GM18507 (cell line): Measurements from ENCODE around the gene CST2.
"Not testable (repeated sequence)": the region's sequence is repeated elsewhere in the genome, so short reads cannot be mapped to it uniquely, and the experiment has no call there.

Source experiments
- DNase-seq: peaks from one replicate; pipeline ENCODE4 v3.0.0; 2011; ENCODE audit warnings: low read depth; ENCODE audit not compliant: insufficient read length; ENCODE audit errors: extremely low spot score
- FAIRE-seq: peaks from 2 replicates; lab custom pipeline; 2011; peaks lifted over from hg19 to GRCh38; lab: Jason Lieb, UNC

CST2 gene

GRCh38 chr20:23820493-23820892 lies 6.0 kb downstream of the CST2 start:
- no peak for DNase-seq
- FAIRE-seq, result no peak

- not testable (repeated sequence) for DNase-seq, FAIRE-seq
These were observed 15.0 kb downstream of the CST2 start for GRCh38 chr20:23811559-23811958.

GRCh38 chr20:23810349-23810748 lies 16.2 kb downstream of the CST2 start:
- not testable (repeated sequence) for DNase-seq, FAIRE-seq

GRCh38 chr20:23800865-23801264 lies 25.7 kb downstream of the CST2 start:
- DNase-seq (no peak), FAIRE-seq (no peak)

GRCh38 chr20:23799216-23799847 lies 27.2 kb downstream of the CST2 start:
- peak; percentile 49 for FAIRE-seq
- not testable (repeated sequence) for DNase-seq

- DNase-seq (no peak), FAIRE-seq (no peak)
These were observed 31.0 kb downstream of the CST2 start for GRCh38 chr20:23795526-23795925.

GRCh38 chr20:23794841-23795240 lies 31.7 kb downstream of the CST2 start:
- no peak for FAIRE-seq
- DNase-seq, result no peak

GRCh38 chr20:23794065-23794464 lies 32.5 kb downstream of the CST2 start:
- FAIRE-seq (no peak), DNase-seq (no peak)

- FAIRE-seq, result no peak
- no peak for DNase-seq
These were observed 43.1 kb downstream of the CST2 start for GRCh38 chr20:23783447-23783846.

- peak; percentile 24 for FAIRE-seq
- no peak for DNase-seq
These were observed 44.1 kb downstream of the CST2 start for GRCh38 chr20:23782366-23782983.

- FAIRE-seq, DNase-seq: not testable (repeated sequence)
These were observed 47.9 kb downstream of the CST2 start for GRCh38 chr20:23778676-23779075.

GRCh38 chr20:23777380-23777779 lies 49.1 kb downstream of the CST2 start:
- not testable (repeated sequence) for FAIRE-seq, DNase-seq

GRCh38 chr20:23776067-23776771 lies 50.3 kb downstream of the CST2 start:
- FAIRE-seq (no peak), DNase-seq (no peak)

GRCh38 chr20:23774081-23774480 lies 52.4 kb downstream of the CST2 start:
- no peak for FAIRE-seq
- no peak for DNase-seq
